CD4-positive, alpha-beta T cell treated with Interleukin-4 for 4 hours (primary cell): ENCODE measurements around the gene OTOR.
A peak's percentile ranks its signal among the peaks of the same experiment; 100 is the strongest.

Experiments
- DNase-seq: peaks from one replicate; pipeline ENCODE4 v3.0.0-alpha.2; 2020

Gene OTOR

GRCh38 chr20:16748308-16748900 is at the start of gene OTOR:
TSS of gene OTOR (plus strand) at chr20:16748358. CDS start at chr20:16748402, 44 bp downstream.
- DNase-seq = no peak

- no peak for DNase-seq
These were observed 48.9 kb upstream of the OTOR start for GRCh38 chr20:16699293-16699692.

GRCh38 chr20:16701296-16701695 is 46.9 kb upstream of the OTOR start:
- peak; percentile 15 for DNase-seq

GRCh38 chr20:16703570-16703969 is 44.6 kb upstream of the OTOR start:
- DNase-seq = no peak

GRCh38 chr20:16707674-16708073 is 40.5 kb upstream of the OTOR start:
- DNase-seq = no peak

GRCh38 chr20:16708602-16709001 is 39.6 kb upstream of the OTOR start:
- DNase-seq = no peak

- DNase-seq = peak; percentile 37
These were observed 39.1 kb upstream of the OTOR start for GRCh38 chr20:16709017-16709416.

- DNase-seq = no peak
These were observed 37.4 kb upstream of the OTOR start for GRCh38 chr20:16710781-16711180.

GRCh38 chr20:16711661-16712258 is 36.4 kb upstream of the OTOR start:
- no peak for DNase-seq

GRCh38 chr20:16712511-16712947 is 35.6 kb upstream of the OTOR start:
- DNase-seq = no peak

GRCh38 chr20:16713066-16713465 is 35.1 kb upstream of the OTOR start:
- DNase-seq = no peak

GRCh38 chr20:16714242-16714641 is 33.9 kb upstream of the OTOR start:
- no peak for DNase-seq

GRCh38 chr20:16714751-16715150 is 33.4 kb upstream of the OTOR start:
- DNase-seq = no peak

GRCh38 chr20:16719421-16719820 is 28.7 kb upstream of the OTOR start:
- DNase-seq = no peak

- DNase-seq = no peak
These were observed 19.1 kb upstream of the OTOR start for GRCh38 chr20:16729080-16729479.

GRCh38 chr20:16729565-16730460 is 18.3 kb upstream of the OTOR start, which contains the start of gene SNRPB2:
TSS of gene SNRPB2 (plus strand) at chr20:16730026. CDS start at chr20:16731703, 1,677 bp downstream.
- peak; percentile 93 for DNase-seq

- peak; percentile 32 for DNase-seq
These were observed 15.5 kb upstream of the OTOR start for GRCh38 chr20:16732506-16733152.

- DNase-seq = no peak
These were observed 7.6 kb upstream of the OTOR start for GRCh38 chr20:16740365-16741072.

- DNase-seq = no peak
These were observed 3.9 kb upstream of the OTOR start for GRCh38 chr20:16744178-16744807.

- no peak for DNase-seq
These were observed 3.0 kb upstream of the OTOR start for GRCh38 chr20:16745204-16745603.

GRCh38 chr20:16747291-16747811 is 807 bp upstream of the OTOR start:
- no peak for DNase-seq

GRCh38 chr20:16749573-16749972 is 1.4 kb downstream of the OTOR start:
- DNase-seq = no peak
